Spleen (tissue), 11 donors: ENCODE results near the gene CACNB1. TPM values are rescaled to one million over a fixed set of nuclear protein-coding genes. Genes with fewer than 3 reads are reported as not detected.

Experiments
- DNase-seq: peaks from one replicate; pipeline ENCODE4 v3.0.0-alpha.2; 2020
- H3K27ac ChIP-seq, 8 donors: fragments of 200-600 bp; sonication (generic) in 7 of 8; 1 replicate in 4 of 8; 2 replicates in 4 of 8; pipeline versions ENCODE4 v1.5.0 to v1.8.0; 2016 to 2021; ENCODE audit warnings: inconsistent platforms in 4 of 8, mild to moderate bottlenecking in 4 of 8, moderate library complexity in 1 of 8
- H3K27me3 ChIP-seq, 7 donors: fragments of 200-600 bp; sonication (generic) in 6 of 7; replicated peaks in 1 of 7; 1 replicate in 4 of 7; 2 replicates in 3 of 7; pipeline versions ENCODE4 v1.5.0 to v1.8.0; 2016 to 2021; ENCODE audit warnings: inconsistent platforms in 3 of 7, mild to moderate bottlenecking in 1 of 7
- H3K36me3 ChIP-seq, 6 donors: fragments of 200-600 bp; sonication (generic) in 5 of 6; 1 replicate in 4 of 6; 2 replicates in 2 of 6; pipeline versions ENCODE4 v1.5.0 to v1.8.0; 2016 to 2021; ENCODE audit warnings: inconsistent platforms in 2 of 6
- H3K4me1 ChIP-seq, 6 donors: fragments of 200-600 bp; sonication (generic) in 5 of 6; 1 replicate in 3 of 6; 2 replicates in 3 of 6; pipeline versions ENCODE4 v1.5.0 to v1.8.0; 2016 to 2021; ENCODE audit warnings: inconsistent platforms in 3 of 6
- H3K4me3 ChIP-seq, 8 donors: fragments of 200-600 bp; sonication (generic) in 7 of 8; 1 replicate in 4 of 8; 2 replicates in 4 of 8; pipeline versions ENCODE4 v1.5.0 to v1.8.0; 2016 to 2021; ENCODE audit warnings: inconsistent platforms in 4 of 8, mild to moderate bottlenecking in 4 of 8, moderate library complexity in 2 of 8
- H3K9me3 ChIP-seq, 8 donors: fragments of 200-600 bp; sonication (generic) in 7 of 8; 1 replicate in 4 of 8; 2 replicates in 4 of 8; pipeline versions ENCODE4 v1.5.0 to v1.8.0; 2016 to 2021; ENCODE audit warnings: inconsistent platforms in 4 of 8
- CTCF ChIP-seq, 11 experiments: fragments of 200-600 bp in 7 of 11; fragments of 450-650 bp in 4 of 11; sonication (generic) in 4 of 11; IDR thresholded peaks in 8 of 11; conservative IDR thresholded peaks in 3 of 11; 1 replicate in 7 of 11; 2 replicates in 4 of 11; pipeline versions ENCODE4 v1.4.0 to v1.8.0; 2016 to 2021; ENCODE audit warnings: antibody characterized with exemption in 11 of 11, inconsistent platforms in 4 of 11, mild to moderate bottlenecking in 1 of 11
- POLR2A ChIP-seq, 3 donors: fragments of 450-650 bp; IDR thresholded peaks; one replicate each; pipeline ENCODE4 v1.5.1; 2017; ENCODE audit warnings: antibody characterized with exemption in 3 of 3, mild to moderate bottlenecking in 1 of 3
- POLR2AphosphoS5 ChIP-seq, 3 donors: sonication (generic); formaldehyde crosslinking; IDR thresholded peaks; one replicate each; pipeline ENCODE4 v1.5.1; 2017; ENCODE audit warnings: antibody characterized with exemption in 3 of 3
- WGBS, 5 donors: extraction: QIAGEN DNeasy Blood & Tissue Kit in 3 of 5; methylation state at CpG; one replicate each; pipeline versions ENCODE4 v1.1.5 to v1.1.7; 2013 to 2018; 5-methylcytosine and 5-hydroxymethylcytosine counted together
- intact Hi-C: fragments of 100-400 bp; cut with DNase I; formaldehyde crosslinking; loops from one replicate; pipeline ENCODE4 v1.15.0; 2023; ENCODE audit warnings: low total_unique reads
- polyA plus RNA-seq, 3 donors: library from polyadenylated mRNA; stranded (reverse); fragments of 200-250 nt; gene quantifications; one replicate each; pipeline ENCODE4 v1.2.1, GENCODE V29; 2013
- total RNA-seq, 7 donors: library from RNA; depleted of rRNA in 3 of 7; stranded (reverse); fragments of >200 nt in 3 of 7; fragmentation: NEBNext Ultra II Directional in 4 of 7; extraction: Animal tissue kit (Norgen Biotek cat#: 25700) in 4 of 7; gene quantifications; one replicate each; pipeline versions ENCODE4 v1.1.0 to v1.2.1, GENCODE V29; 2016 to 2021
- donor health status: healthy with polysubstance abuse.
- donor health status: DM: no; HTN: no; CAD: no; lungs with moderate emphysema.
- donor health status: DM: no; HTN: no; CAD: no.
- donor health status: Bipolar disorder and iron deficiency.
- donor health status: healthy.
- donor health status: DM: no; HTN: no; CAD: no.
- donor health status: DM: yes; HTN: yes; CAD: no.

Gene CACNB1
- total and polyA plus RNA-seq, 10 donors, result 2.0 to 11.9 (median 6.7) TPM

- TF ChIP-seq POLR2A (IDR thresholded peaks at IDR 0.05) (no peak), POLR2AphosphoS5 (IDR thresholded peaks at IDR 0.05) (no peak), CTCF (IDR thresholded peaks at IDR 0.05 in 8 of 11, conservative IDR thresholded peaks at IDR 0.05 in 3 of 11) (no peak)
- peaks cover 6 to 29% (median 20%) of the 10 kb centered on the region in 6 donors for H3K4me1 ChIP-seq
- peaks cover 0 to 18% (median 0%) of the 10 kb centered on the region in 6 donors for H3K36me3 ChIP-seq
- 83 to 93% (median 89%) methylated on average over 5 of the region's 5 CpGs for WGBS, 5 donors
- no peak for DNase-seq
- peaks cover 0 to 4% (median 0%) of the 10 kb centered on the region in 8 donors for H3K9me3 ChIP-seq
- H3K4me3 ChIP-seq, result no peak overlapping the region
- H3K27me3 ChIP-seq, result peaks cover 0 to 33% (median 0%) of the 10 kb centered on the region in 7 donors
- intact Hi-C loops, result loop anchor here (5.0 kb wide), 1 partner anchor 190 kb away; no protein-coding TSS in a partner anchor
- no peak overlapping the region for H3K27ac ChIP-seq
These were observed 25.5 kb downstream of the CACNB1 start for GRCh38 chr17:39171933-39172332.

- no peak overlapping the region for H3K27ac ChIP-seq
- peaks cover 0 to 5% (median 0%) of the 10 kb centered on the region in 6 donors for H3K36me3 ChIP-seq
- WGBS, 5 donors, result 54 to 80% (median 61%) methylated on average over 6 of the region's 6 CpGs
- H3K27me3 ChIP-seq, result peaks cover 0 to 47% (median 7%) of the 10 kb centered on the region in 7 donors
- H3K4me1 ChIP-seq, result peaks cover 6 to 42% (median 30%) of the 10 kb centered on the region in 6 donors
- no peak for TF ChIP-seq POLR2AphosphoS5 (IDR thresholded peaks at IDR 0.05)
- TF ChIP-seq CTCF (IDR thresholded peaks at IDR 0.05 in 8 of 11, conservative IDR thresholded peaks at IDR 0.05 in 3 of 11), result no peak
- no peak for TF ChIP-seq POLR2A (IDR thresholded peaks at IDR 0.05)
- H3K4me3 ChIP-seq, result no peak overlapping the region
- intact Hi-C loops, result loop anchor here (5.0 kb wide), 1 partner anchor 188 kb away; no protein-coding TSS in a partner anchor
- peaks cover 0 to 4% (median 0%) of the 10 kb centered on the region in 8 donors for H3K9me3 ChIP-seq
- no peak for DNase-seq
These were observed 26.9 kb downstream of the CACNB1 start for GRCh38 chr17:39170558-39170957.

- Histone ChIP-seq H3K9me3 (peaks cover 0 to 4% (median 0%) of the 10 kb centered on the region in 8 donors), H3K36me3 (peaks cover 0 to under 1% (median 0%) of the 10 kb centered on the region in 6 donors), H3K4me1 (peaks cover 11 to 42% (median 32%) of the 10 kb centered on the region in 6 donors), H3K27me3 (peaks cover 0 to 51% (median 11%) of the 10 kb centered on the region in 7 donors), H3K27ac (no peak overlapping the region), H3K4me3 (no peak overlapping the region)
- DNase-seq, result no peak
- WGBS, 5 donors, result 17 to 54% (median 26%) methylated on average over 4 of the region's 4 CpGs
- no peak for TF ChIP-seq POLR2AphosphoS5 (IDR thresholded peaks at IDR 0.05)
- TF ChIP-seq POLR2A (IDR thresholded peaks at IDR 0.05), result no peak
- no peak for TF ChIP-seq CTCF (IDR thresholded peaks at IDR 0.05 in 8 of 11, conservative IDR thresholded peaks at IDR 0.05 in 3 of 11)
- intact Hi-C loops, result loop anchor here (5.0 kb wide), 1 partner anchor 188 kb away; no protein-coding TSS in a partner anchor
These were observed 27.4 kb downstream of the CACNB1 start for GRCh38 chr17:39170109-39170508.

GRCh38 chr17:39169518-39169917 is 28.0 kb downstream of the CACNB1 start:
- WGBS, 5 donors, result 63 to 75% (median 68%) methylated on average over 3 of the region's 3 CpGs
- TF ChIP-seq CTCF (IDR thresholded peaks at IDR 0.05 in 8 of 11, conservative IDR thresholded peaks at IDR 0.05 in 3 of 11), result no peak
- TF ChIP-seq POLR2AphosphoS5 (IDR thresholded peaks at IDR 0.05), result no peak
- no peak for DNase-seq
- Histone ChIP-seq H3K9me3 (peaks cover 0 to 4% (median 0%) of the 10 kb centered on the region in 8 donors), H3K36me3 (no peaks in the 10 kb centered on the region), H3K4me3 (no peak overlapping the region), H3K4me1 (peaks cover 13 to 42% (median 32%) of the 10 kb centered on the region in 6 donors), H3K27me3 (peaks cover 0 to 55% (median 15%) of the 10 kb centered on the region in 7 donors), H3K27ac (no peak overlapping the region)
- intact Hi-C loops, result no loop called here
